Measurements from ENCODE around the gene PLAAT1. TPM values are rescaled to one million over a fixed set of nuclear protein-coding genes. Genes with fewer than 3 reads are reported as not detected.

PLAAT1 gene
- total and polyA plus RNA-seq, 10 of the 15 experiments (the other 5 are each of a cell fraction or from before 2014, with no cell fraction given) = not detected

DNA sequence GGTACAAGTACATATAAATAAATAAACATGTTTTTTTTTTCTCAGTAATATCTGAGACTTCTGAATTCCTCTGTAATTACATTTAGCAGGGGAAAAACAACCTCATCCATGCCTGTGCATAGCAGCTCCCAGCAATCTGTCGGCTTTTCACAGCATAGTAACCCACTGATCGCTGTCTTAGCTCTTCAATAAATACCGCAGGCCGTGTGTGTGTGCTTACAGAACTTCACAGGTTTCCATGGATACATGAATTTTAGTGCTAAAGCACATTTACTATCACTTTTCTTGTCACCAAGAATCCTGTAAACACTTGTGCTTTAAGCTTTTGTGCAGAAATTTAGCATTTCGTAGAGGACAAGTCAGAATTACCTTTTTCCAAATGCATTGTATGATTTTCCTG, 4.0 kb upstream of the PLAAT1 start:
- TF ChIP-seq SIX5 (IDR thresholded peaks at IDR 0.05; ENCODE audit: low read depth, low read length, severe bottlenecking) = no peak
- no peak for TF ChIP-seq CHD2 (IDR thresholded peaks at IDR 0.05; ENCODE audit: borderline replicate concordance, low read depth, low read length)
- TF ChIP-seq, protein P1, sequence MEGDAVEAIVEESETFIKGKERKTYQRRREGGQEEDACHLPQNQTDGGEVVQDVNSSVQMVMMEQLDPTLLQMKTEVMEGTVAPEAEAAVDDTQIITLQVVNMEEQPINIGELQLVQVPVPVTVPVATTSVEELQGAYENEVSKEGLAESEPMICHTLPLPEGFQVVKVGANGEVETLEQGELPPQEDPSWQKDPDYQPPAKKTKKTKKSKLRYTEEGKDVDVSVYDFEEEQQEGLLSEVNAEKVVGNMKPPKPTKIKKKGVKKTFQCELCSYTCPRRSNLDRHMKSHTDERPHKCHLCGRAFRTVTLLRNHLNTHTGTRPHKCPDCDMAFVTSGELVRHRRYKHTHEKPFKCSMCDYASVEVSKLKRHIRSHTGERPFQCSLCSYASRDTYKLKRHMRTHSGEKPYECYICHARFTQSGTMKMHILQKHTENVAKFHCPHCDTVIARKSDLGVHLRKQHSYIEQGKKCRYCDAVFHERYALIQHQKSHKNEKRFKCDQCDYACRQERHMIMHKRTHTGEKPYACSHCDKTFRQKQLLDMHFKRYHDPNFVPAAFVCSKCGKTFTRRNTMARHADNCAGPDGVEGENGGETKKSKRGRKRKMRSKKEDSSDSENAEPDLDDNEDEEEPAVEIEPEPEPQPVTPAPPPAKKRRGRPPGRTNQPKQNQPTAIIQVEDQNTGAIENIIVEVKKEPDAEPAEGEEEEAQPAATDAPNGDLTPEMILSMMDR (IDR thresholded peaks at IDR 0.05 in 2 of 3, conservative IDR thresholded peaks at IDR 0.05 in 1 of 3; ENCODE audit: control insufficient read depth in 2 of 3, extremely low read depth in 1 of 3, insufficient read depth in 1 of 3, low read depth in 3 of 3, low read length in 3 of 3) = no peak
- no peak for TF ChIP-seq SIN3A (IDR thresholded peaks at IDR 0.05; ENCODE audit: low read depth, low read length)
- no peak for TF ChIP-seq CBX3 (IDR thresholded peaks at IDR 0.05; ENCODE audit: borderline replicate concordance, low read depth)
- TF ChIP-seq, protein P2, sequence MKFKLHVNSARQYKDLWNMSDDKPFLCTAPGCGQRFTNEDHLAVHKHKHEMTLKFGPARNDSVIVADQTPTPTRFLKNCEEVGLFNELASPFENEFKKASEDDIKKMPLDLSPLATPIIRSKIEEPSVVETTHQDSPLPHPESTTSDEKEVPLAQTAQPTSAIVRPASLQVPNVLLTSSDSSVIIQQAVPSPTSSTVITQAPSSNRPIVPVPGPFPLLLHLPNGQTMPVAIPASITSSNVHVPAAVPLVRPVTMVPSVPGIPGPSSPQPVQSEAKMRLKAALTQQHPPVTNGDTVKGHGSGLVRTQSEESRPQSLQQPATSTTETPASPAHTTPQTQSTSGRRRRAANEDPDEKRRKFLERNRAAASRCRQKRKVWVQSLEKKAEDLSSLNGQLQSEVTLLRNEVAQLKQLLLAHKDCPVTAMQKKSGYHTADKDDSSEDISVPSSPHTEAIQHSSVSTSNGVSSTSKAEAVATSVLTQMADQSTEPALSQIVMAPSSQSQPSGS (IDR thresholded peaks at IDR 0.05; ENCODE audit: low read length) = no peak
- no peak for TF ChIP-seq MEF2A (IDR thresholded peaks at IDR 0.05; ENCODE audit: insufficient read depth, low read depth, low read length)
- TF ChIP-seq, protein P3, sequence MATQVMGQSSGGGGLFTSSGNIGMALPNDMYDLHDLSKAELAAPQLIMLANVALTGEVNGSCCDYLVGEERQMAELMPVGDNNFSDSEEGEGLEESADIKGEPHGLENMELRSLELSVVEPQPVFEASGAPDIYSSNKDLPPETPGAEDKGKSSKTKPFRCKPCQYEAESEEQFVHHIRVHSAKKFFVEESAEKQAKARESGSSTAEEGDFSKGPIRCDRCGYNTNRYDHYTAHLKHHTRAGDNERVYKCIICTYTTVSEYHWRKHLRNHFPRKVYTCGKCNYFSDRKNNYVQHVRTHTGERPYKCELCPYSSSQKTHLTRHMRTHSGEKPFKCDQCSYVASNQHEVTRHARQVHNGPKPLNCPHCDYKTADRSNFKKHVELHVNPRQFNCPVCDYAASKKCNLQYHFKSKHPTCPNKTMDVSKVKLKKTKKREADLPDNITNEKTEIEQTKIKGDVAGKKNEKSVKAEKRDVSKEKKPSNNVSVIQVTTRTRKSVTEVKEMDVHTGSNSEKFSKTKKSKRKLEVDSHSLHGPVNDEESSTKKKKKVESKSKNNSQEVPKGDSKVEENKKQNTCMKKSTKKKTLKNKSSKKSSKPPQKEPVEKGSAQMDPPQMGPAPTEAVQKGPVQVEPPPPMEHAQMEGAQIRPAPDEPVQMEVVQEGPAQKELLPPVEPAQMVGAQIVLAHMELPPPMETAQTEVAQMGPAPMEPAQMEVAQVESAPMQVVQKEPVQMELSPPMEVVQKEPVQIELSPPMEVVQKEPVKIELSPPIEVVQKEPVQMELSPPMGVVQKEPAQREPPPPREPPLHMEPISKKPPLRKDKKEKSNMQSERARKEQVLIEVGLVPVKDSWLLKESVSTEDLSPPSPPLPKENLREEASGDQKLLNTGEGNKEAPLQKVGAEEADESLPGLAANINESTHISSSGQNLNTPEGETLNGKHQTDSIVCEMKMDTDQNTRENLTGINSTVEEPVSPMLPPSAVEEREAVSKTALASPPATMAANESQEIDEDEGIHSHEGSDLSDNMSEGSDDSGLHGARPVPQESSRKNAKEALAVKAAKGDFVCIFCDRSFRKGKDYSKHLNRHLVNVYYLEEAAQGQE (IDR thresholded peaks at IDR 0.05; ENCODE audit: low read depth, low read length) = no peak
- no peak for TF ChIP-seq IKZF1 (conservative IDR thresholded peaks at IDR 0.05)
- TF ChIP-seq RELA (IDR thresholded peaks at IDR 0.05; ENCODE audit: borderline replicate concordance, partially characterized antibody) = no peak
- TF ChIP-seq, protein P4, sequence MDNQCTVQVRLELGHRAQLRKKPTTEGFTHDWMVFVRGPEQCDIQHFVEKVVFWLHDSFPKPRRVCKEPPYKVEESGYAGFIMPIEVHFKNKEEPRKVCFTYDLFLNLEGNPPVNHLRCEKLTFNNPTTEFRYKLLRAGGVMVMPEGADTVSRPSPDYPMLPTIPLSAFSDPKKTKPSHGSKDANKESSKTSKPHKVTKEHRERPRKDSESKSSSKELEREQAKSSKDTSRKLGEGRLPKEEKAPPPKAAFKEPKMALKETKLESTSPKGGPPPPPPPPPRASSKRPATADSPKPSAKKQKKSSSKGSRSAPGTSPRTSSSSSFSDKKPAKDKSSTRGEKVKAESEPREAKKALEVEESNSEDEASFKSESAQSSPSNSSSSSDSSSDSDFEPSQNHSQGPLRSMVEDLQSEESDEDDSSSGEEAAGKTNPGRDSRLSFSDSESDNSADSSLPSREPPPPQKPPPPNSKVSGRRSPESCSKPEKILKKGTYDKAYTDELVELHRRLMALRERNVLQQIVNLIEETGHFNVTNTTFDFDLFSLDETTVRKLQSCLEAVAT (IDR thresholded peaks at IDR 0.05) = no peak
- no peak for TF ChIP-seq SUPT20H (IDR thresholded peaks at IDR 0.05; ENCODE audit: borderline replicate concordance, control insufficient read depth, low read depth, low read length)
- TF ChIP-seq CEBPB (IDR thresholded peaks at IDR 0.05; ENCODE audit: borderline replicate concordance in 1 of 2, low read depth in 2 of 2, low read length in 2 of 2) = no peak
- no peak overlapping the region for H3K4me3 ChIP-seq
- peaks cover 2% of the 10 kb centered on the region in 2 experiments; a peak in 3 of 4 replicates for H3K27me3 ChIP-seq (replicated peaks in 1 of 2; ENCODE audit: control insufficient read depth in 2 of 2, insufficient read depth in 2 of 2, low read length in 1 of 2)
- 56% methylated on average over 5 of the region's 5 CpGs for WGBS (ENCODE audit: insufficient coverage, insufficient replicate concordance, low lambda C conversion rate, missing lambda C conversion rate)
- POLR2A ChIA-PET = no interaction called here
- intact Hi-C loops (cut with micrococcal nuclease; ENCODE audit: unreplicated experiment) = no loop called here
- DNase-seq (ENCODE audit: low read depth, low spot score) (no peak), ATAC-seq (no peak), FAIRE-seq (no peak)
- no peaks in the 10 kb centered on the region for H3K79me2 ChIP-seq (ENCODE audit: control insufficient read depth, insufficient read depth, low read length)
- CTCF ChIA-PET = no interaction called here
- H3K27ac ChIP-seq (ENCODE audit: control insufficient read depth, insufficient read depth) = no peak overlapping the region
- H3K4me2 ChIP-seq (ENCODE audit: control insufficient read depth, insufficient read depth) = no peak overlapping the region
- H2AFZ ChIP-seq (ENCODE audit: control insufficient read depth, low read depth, low read length) = no peak overlapping the region
- H4K20me1 ChIP-seq (ENCODE audit: control insufficient read depth, insufficient read depth) = no peaks in the 10 kb centered on the region
- SMC1A ChIA-PET (ENCODE audit: uncharacterized antibody, unreplicated experiment) = no interaction called here
- no peak overlapping the region for H3K9ac ChIP-seq (ENCODE audit: control insufficient read depth, insufficient read depth, low read length)
- H3K9me3 ChIP-seq (replicated peaks; ENCODE audit: control insufficient read depth, insufficient read depth, low read length) = no peaks in the 10 kb centered on the region; the same call in 2 of the 3 replicates
- RAD21 ChIA-PET (ENCODE audit: unreplicated experiment) = no interaction called here
- in situ Hi-C loops (cut with MboI) = no loop called here
- no peaks in the 10 kb centered on the region for H3K36me3 ChIP-seq (ENCODE audit: control insufficient read depth in 2 of 2, insufficient read depth in 2 of 2, low read length in 1 of 2)
- no peaks in the 10 kb centered on the region for H3K4me1 ChIP-seq (ENCODE audit: control insufficient read depth, insufficient read depth, low read length)
- no TSS peak for BruUV-seq (replicated peaks)

All from GM12878 (cell line).